Activated CD8-positive, alpha-beta memory T cell treated with anti-CD3 and anti-CD28 coated beads, Interleukin-2, amount 50 U/mL, for 24 hours (primary cell): ENCODE results near the gene ZNF33A.
A peak's percentile ranks its signal among the peaks of the same experiment; 100 is the strongest.
"Not testable (repeated sequence)": the region's sequence is repeated elsewhere in the genome, so short reads cannot be mapped to it uniquely, and the experiment has no call there.

Experiments
- DNase-seq: peaks from one replicate; pipeline ENCODE4 v3.0.0-alpha.2; 2020; ENCODE audit errors: extremely low read depth

ZNF33A gene

DNA sequence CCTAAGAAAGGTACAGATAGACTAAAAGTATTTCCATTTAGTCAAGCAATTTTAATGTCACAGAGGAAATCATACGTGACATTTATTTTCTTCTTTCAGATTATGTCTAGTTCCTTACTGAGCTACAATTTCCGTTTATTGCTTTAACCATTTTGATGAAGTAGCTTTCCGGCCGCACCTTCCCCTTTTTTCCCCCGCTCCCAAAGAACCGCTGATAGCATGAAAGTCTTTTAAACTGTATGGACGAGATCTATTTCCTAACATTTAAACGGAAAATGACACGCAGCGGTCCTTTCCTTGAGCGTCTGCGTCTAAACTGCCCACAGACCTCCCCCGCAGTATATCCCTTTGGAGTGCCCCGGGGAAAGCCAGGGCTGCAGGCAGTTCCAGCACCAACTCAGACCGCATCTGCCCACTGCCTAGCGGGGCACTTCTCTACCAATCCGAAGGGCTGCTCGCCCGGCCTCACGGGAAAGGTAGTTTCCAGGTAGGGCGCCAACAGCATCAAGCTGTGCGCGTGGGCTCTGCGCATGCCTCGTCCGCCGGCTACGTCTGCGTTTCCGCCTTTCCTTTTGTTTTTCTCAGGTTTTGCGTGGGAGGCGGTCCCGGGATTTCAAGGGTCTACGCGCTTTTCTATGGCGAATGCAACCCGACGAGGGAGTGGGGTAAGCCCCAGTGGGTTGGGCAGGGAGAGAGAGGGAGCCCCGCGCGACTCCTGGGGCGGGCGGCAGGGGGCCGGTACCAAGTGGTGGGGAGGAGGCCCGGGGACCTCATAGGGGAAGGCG is at the start of gene ZNF33A:
ZNF33A (plus strand) TSS at position 557 of the 785 bp plus-strand sequence. CDS start 1,667 bp downstream, outside the sequence.
- DNase-seq, result peak; percentile 77

- DNase-seq, result no peak
Measured at GRCh38 chr10:37965006-37965405, 45.5 kb upstream of the ZNF33A start.

- DNase-seq, result no peak
Measured at GRCh38 chr10:37972396-37972795, 38.1 kb upstream of the ZNF33A start.

GRCh38 chr10:37975401-37975991 is 35.0 kb upstream of the ZNF33A start:
- no peak for DNase-seq

DNA sequence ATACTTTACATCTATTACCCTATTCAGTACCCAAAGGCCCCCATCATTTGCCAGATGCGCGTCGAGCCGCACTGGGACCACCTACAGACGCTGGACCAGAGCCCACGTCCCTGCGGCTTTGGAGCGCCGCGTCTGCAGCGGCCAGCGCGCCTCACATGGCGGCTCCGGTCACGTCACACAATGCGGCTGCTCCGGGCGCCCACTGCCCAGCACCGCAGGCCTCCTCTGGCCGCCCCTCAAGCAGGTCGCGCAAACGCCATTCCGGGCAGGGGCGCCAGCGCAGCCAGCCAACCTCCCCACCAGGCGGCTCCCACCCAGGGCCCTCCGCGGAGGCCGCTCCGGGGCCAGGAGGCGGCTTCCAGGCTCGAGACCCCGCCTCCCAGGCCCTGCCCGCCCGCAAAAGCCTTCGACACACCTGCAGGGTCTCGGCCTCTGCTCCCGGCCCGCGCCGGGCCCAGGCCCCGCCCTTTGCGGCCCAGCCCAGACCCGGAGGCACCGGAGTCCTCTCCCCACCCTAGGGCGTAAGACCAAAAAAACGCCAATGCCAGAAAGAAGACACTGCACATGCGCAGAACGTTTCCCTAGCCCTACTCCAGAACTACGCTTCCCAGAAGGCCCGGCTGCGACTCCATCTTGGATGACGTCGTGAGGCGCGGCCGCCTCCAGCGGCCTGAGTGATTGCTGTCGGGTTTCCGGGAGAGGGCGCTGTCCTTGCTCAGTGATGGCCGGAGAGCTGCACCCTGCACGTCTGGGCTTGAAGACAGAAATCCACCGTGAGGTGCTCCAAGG is 34.2 kb upstream of the ZNF33A start, which contains the start of gene ZNF25:
ZNF25 (minus strand) TSS at position 557 of the 789 bp plus-strand sequence. CDS start 4,925 bp downstream, outside the sequence.
- DNase-seq, result peak; percentile 96

DNA sequence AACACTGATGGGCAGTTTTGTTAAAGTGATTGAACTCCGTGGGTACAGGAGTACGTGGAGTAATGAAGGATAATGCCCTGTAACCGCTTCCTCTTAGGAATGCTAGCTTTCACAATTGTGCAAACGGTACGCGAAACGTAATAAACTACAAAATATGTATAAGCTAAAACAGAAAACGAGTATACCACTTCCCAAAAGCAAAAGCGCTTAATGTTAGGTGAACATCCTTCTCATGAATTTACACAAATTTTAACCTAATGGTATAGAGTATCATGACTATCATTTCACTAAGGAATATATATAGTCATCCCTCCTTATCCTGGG is 33.6 kb upstream of the ZNF33A start:
- DNase-seq, result no peak

GRCh38 chr10:37991655-37992054 is 18.8 kb upstream of the ZNF33A start:
- DNase-seq, result no peak

DNA sequence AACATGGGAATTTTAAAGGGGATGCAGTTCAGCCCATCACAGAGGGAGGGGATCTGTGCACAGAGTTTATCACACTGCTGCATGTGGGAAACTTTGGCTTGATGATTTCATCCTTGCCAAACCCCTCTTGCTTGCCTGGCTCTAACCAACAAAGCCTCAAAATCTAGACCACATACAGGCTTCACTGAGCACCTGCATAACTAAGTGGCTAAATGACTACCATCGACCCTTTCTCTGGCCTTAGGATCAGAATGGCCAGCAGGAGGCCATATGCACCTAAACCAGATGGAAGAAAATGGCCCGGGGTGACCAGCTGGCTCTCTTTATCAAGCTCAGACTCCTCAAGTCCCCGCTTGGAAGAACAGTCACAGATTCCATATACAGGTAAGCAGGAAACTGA is 18.4 kb upstream of the ZNF33A start:
- no peak for DNase-seq

GRCh38 chr10:37998920-37999319 is 11.6 kb upstream of the ZNF33A start:
- not testable (repeated sequence) for DNase-seq

DNA sequence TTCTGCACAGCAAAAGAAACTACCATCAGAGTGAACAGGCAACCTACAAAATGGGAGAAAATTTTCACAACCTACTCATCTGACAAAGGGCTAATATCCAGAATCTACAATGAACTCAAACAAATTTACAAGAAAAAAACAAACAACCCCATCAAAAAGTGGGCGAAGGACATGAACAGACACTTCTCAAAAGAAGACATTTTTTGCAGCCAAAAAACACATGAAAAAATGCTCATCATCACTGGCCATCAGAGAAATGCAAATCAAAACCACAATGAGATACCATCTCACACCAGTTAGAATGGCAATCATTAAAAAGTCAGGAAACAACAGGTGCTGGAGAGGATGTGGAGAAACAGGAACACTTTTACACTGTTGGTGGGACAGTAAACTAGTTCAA is 10.0 kb upstream of the ZNF33A start:
- DNase-seq, result not testable (repeated sequence)

GRCh38 chr10:38003026-38003425 is 7.4 kb upstream of the ZNF33A start:
- no peak for DNase-seq

GRCh38 chr10:38003588-38003987 is 6.9 kb upstream of the ZNF33A start:
- no peak for DNase-seq

- no peak for DNase-seq
Measured at GRCh38 chr10:38007551-38007950, 2.9 kb upstream of the ZNF33A start.

GRCh38 chr10:38007991-38008390 is 2.5 kb upstream of the ZNF33A start:
- DNase-seq, result no peak

GRCh38 chr10:38016354-38016753 is 5.9 kb downstream of the ZNF33A start:
- DNase-seq, result no peak

- not testable (repeated sequence) for DNase-seq
Measured at GRCh38 chr10:38019124-38019523, 8.6 kb downstream of the ZNF33A start.

- DNase-seq, result no peak
Measured at GRCh38 chr10:38025283-38025682, 14.8 kb downstream of the ZNF33A start.

DNA sequence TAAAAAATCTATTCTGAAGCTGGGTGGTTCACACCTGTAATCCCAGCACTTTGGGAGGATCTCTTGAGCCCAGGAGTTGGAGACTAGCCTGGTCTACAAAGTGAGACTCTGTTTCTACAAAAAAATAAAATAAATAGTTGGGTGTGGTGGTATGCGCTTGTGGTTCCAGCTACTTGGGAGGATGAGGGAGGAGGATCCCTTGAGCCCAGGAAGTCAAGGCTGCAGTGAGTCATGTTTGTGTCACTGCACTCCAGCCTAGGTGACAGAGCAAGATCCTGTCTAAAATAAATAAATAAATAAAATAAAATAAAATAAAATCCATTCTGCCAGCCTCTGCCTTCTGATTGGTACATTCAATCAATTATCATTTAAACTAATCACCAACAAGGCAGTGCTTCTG is 17.5 kb downstream of the ZNF33A start:
- DNase-seq, result no peak

GRCh38 chr10:38032886-38033285 is 22.4 kb downstream of the ZNF33A start:
- DNase-seq, result no peak

DNA sequence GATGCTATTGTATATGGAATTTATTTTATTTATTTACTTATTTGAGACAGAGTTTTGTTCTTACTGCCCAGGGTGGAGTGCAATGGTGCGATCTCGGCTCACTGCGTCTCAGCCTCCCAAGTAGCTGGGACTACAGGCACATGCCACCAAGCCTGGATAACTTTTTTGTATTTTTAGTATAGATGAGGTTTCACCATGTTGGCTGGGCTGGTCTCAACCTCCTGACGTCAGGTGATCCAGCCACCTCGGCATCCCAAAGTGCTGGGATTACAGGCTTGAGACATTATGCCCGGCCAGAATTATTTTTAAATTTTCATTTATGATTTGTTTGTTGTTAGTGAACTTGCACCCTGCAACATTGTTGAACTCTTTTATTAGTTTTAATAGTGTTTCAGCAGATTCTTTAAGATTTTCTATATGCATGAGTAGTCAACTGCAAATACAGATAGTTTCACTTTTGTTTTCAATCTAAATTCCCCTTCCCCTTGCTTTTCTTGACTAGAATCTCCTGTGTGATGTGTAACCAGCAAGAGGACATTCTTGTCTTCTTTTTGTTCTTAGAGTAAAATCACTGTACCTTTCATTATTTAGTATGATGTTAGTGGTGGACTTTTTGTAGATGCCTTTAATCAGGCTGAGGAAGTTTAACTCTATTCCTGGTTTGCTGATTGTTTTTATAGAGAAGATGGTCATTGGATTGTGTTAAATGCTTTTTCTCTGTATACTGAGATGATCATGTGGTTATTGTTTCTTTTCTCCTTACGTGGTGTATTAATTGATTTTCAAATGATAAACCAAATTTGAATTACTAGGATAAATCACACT is 27.8 kb downstream of the ZNF33A start:
- no peak for DNase-seq

DNA sequence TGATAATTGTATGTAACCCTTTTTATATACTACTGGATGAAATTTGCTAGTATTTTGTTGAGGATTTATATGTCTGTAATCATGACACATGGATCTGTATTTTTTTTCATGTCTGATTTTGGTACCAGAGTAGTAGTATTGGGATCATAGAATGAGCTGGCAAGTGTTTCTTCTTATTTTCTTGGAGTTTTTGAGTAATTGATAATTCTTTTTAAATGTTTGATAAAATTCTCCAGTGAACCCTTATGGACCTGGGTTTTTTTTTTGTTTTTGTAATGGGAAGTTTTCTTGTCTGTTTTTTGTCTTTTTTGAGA is 28.4 kb downstream of the ZNF33A start:
- DNase-seq, result no peak

- DNase-seq, result no peak
Measured at GRCh38 chr10:38043516-38043915, 33.0 kb downstream of the ZNF33A start.
